Tibial nerve (tissue), 4 donors: ENCODE results near the gene MRTFA. TPM values are rescaled to one million over a fixed set of nuclear protein-coding genes. Genes with fewer than 3 reads are reported as not detected.
"Not testable (repeated sequence)": the region's sequence is repeated elsewhere in the genome, so short reads cannot be mapped to it uniquely, and the experiment has no call there.

Experiments
- DNase-seq, 2 donors: peaks; one replicate each; pipeline ENCODE4 v3.0.0-alpha.2; 2019; ENCODE audit warnings: low spot score in 2 of 2
- H3K27ac ChIP-seq, 4 donors: fragments of 200-600 bp; sonication (generic) in 3 of 4; one replicate each; pipeline ENCODE4 v1.5.1; 2017 to 2019; ENCODE audit warnings: mild to moderate bottlenecking in 1 of 4
- H3K27me3 ChIP-seq, 2 donors: fragments of 200-600 bp; sonication (generic) in 1 of 2; one replicate each; pipeline versions ENCODE4 v1.5.1 to v1.6.0; 2017 to 2019
- H3K36me3 ChIP-seq, 3 donors: fragments of 200-600 bp; sonication (generic); one replicate each; pipeline ENCODE4 v1.5.1; 2018 to 2019
- H3K4me1 ChIP-seq, 4 donors: fragments of 200-600 bp; sonication (generic) in 3 of 4; one replicate each; pipeline ENCODE4 v1.5.1; 2017 to 2019
- H3K4me3 ChIP-seq, 4 donors: fragments of 200-600 bp; sonication (generic) in 3 of 4; one replicate each; pipeline ENCODE4 v1.5.1; 2017 to 2019; ENCODE audit warnings: mild to moderate bottlenecking in 1 of 4, moderate library complexity in 1 of 4
- H3K9me3 ChIP-seq, 4 donors: fragments of 200-600 bp; sonication (generic) in 3 of 4; one replicate each; pipeline ENCODE4 v1.5.1; 2017 to 2019
- EP300 ChIP-seq, 2 donors: sonication (generic); formaldehyde crosslinking; IDR thresholded peaks; one replicate each; pipeline ENCODE4 v1.6.1; 2017; ENCODE audit warnings: antibody characterized with exemption in 2 of 2, mild to moderate bottlenecking in 1 of 2
- POLR2A ChIP-seq, 2 donors: fragments of 450-650 bp; IDR thresholded peaks; one replicate each; pipeline ENCODE4 v1.6.1; 2017; ENCODE audit warnings: antibody characterized with exemption in 2 of 2, mild to moderate bottlenecking in 2 of 2, moderate library complexity in 2 of 2
- WGBS, 2 donors: methylation state at CpG; one replicate each; pipeline ENCODE4 v1.1.5; 2018; 5-methylcytosine and 5-hydroxymethylcytosine counted together
- total RNA-seq, 4 donors: library from RNA; depleted of rRNA; stranded (reverse); fragments of >200 nt; gene quantifications; one replicate each; pipeline ENCODE4 v1.1.0, GENCODE V29; 2016
- TF ChIP-seq, protein P1 (sequence below), 5 experiments: fragments of 200-600 bp in 3 of 5; fragments of 450-650 bp in 2 of 5; sonication (generic) in 3 of 5; IDR thresholded peaks; one replicate each; pipeline ENCODE4 v1.5.1; 2016 to 2019; ENCODE audit warnings: antibody characterized with exemption in 5 of 5, mild to moderate bottlenecking in 3 of 5, moderate library complexity in 2 of 5

The MRTFA gene
- total RNA-seq, 4 donors from 2014 or later: 69.7 to 119 (median 104) TPM

DNA sequence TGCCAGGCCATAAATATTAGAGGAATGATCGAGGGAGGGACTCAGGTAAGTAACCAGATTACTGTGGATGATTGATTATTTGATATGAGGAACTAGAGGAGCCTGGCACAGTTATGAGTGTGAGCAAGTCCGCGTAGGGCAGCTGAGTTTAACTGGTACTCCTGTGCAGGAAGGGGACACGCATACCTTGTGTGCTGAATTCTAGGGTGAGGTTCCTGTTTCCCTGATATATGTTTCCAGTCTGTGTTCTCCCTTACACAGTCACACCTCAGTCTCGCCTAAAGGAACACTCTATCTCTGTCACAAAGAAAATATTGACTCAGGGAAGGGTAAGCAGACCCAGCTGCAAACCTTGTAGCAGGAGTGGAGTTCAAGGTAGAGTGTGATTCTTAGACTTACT is 248.8 kb downstream of the MRTFA start:
- no peaks in the 10 kb centered on the region for H3K9me3 ChIP-seq
- TF ChIP-seq POLR2A (IDR thresholded peaks at IDR 0.05): no peak
- TF ChIP-seq EP300 (IDR thresholded peaks at IDR 0.05): no peak
- TF ChIP-seq, protein P1, sequence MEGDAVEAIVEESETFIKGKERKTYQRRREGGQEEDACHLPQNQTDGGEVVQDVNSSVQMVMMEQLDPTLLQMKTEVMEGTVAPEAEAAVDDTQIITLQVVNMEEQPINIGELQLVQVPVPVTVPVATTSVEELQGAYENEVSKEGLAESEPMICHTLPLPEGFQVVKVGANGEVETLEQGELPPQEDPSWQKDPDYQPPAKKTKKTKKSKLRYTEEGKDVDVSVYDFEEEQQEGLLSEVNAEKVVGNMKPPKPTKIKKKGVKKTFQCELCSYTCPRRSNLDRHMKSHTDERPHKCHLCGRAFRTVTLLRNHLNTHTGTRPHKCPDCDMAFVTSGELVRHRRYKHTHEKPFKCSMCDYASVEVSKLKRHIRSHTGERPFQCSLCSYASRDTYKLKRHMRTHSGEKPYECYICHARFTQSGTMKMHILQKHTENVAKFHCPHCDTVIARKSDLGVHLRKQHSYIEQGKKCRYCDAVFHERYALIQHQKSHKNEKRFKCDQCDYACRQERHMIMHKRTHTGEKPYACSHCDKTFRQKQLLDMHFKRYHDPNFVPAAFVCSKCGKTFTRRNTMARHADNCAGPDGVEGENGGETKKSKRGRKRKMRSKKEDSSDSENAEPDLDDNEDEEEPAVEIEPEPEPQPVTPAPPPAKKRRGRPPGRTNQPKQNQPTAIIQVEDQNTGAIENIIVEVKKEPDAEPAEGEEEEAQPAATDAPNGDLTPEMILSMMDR (IDR thresholded peaks at IDR 0.05): no peak
- H3K27ac ChIP-seq: no peak overlapping the region
- no peak overlapping the region for H3K4me3 ChIP-seq
- no peaks in the 10 kb centered on the region for H3K36me3 ChIP-seq
- no peaks in the 10 kb centered on the region for H3K27me3 ChIP-seq
- H3K4me1 ChIP-seq: peaks cover 0 to 5% (median 0%) of the 10 kb centered on the region in 4 donors
- 87 to 92% methylated on average over 5 of the region's 5 CpGs for WGBS, 2 donors
- no peak for DNase-seq

DNA sequence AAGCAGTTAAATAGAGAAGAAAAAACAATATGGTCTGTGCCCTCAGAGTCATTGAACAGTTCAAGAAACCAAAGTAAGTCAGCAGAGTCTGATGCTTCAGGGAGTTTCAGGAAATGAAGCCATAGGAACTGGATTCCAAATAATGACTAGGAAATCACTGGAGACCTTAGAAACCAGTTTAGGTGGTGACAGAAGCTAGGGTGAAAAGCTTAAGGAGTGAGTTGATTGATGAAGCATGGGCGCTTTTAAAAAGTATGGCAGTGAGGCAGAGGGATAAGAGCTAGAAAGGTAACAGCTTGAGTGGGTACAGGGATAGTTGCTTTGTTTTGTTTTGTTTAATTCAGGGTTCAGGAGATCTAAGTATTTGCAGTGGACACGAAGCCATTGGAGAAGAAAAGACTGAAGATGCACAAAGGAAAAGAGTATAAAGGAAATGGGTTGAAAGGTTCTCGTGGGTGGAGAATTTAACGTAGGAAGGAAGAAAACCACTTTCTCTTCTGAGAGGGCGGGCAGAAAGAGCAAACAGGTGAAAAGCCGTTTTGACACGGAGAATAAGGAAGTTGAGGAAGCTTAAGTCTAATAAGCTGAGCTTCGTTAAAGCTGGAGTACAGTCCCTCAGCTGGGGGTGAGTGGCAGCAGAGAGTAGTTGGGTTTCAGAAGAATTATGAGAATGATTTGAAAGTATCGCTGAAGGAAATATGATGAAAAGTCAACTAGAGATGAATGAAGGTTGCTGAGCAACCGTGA is 251.3 kb downstream of the MRTFA start:
- Histone ChIP-seq H3K4me1 (peaks cover 0 to 5% (median 0%) of the 10 kb centered on the region in 4 donors), H3K4me3 (peak overlapping the region in 1 of 4 donors; percentile 0), H3K36me3 (peaks cover 0 to 4% (median 0%) of the 10 kb centered on the region in 3 donors), H3K9me3 (no peaks in the 10 kb centered on the region), H3K27ac (peak overlapping the region in 1 of 4 donors; percentile 8), H3K27me3 (no peaks in the 10 kb centered on the region)
- DNase-seq: no peak
- TF ChIP-seq, protein P1 (IDR thresholded peaks at IDR 0.05): no peak
- TF ChIP-seq EP300 (IDR thresholded peaks at IDR 0.05) (no peak), POLR2A (IDR thresholded peaks at IDR 0.05) (no peak)
- WGBS, 2 donors: 69 to 81% methylated on average over 10 of the region's 10 CpGs

DNA sequence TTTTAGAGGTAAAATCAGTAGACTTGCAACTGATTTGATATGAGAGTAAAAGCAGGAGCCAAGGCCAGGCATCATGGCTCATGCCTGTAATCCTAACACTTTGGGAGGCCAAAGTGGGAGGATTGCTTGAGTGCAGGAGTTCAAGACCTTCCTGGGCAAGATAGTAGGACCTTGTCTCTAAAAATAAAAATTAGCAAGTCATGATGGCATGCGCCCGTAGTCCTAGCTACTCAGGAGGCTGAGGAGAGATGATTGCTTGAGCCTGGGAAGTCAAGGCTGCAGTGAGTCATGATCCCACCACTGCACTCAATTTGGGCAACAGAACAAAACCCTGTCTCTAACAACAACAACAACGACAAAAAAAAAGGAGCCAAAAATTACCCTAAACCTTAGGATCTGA is 252.6 kb downstream of the MRTFA start:
- no peak for TF ChIP-seq POLR2A (IDR thresholded peaks at IDR 0.05)
- TF ChIP-seq EP300 (IDR thresholded peaks at IDR 0.05): no peak
- TF ChIP-seq, protein P1 (IDR thresholded peaks at IDR 0.05): no peak
- no peak for DNase-seq
- Histone ChIP-seq H3K27ac (no peak overlapping the region), H3K27me3 (no peaks in the 10 kb centered on the region), H3K4me3 (no peak overlapping the region), H3K9me3 (no peaks in the 10 kb centered on the region), H3K36me3 (peaks cover 0 to 4% (median 0%) of the 10 kb centered on the region in 3 donors), H3K4me1 (peaks cover 0 to 5% (median 0%) of the 10 kb centered on the region in 4 donors)
- WGBS, 2 donors: 75 to 80% methylated on average over 3 of the region's 3 CpGs

DNA sequence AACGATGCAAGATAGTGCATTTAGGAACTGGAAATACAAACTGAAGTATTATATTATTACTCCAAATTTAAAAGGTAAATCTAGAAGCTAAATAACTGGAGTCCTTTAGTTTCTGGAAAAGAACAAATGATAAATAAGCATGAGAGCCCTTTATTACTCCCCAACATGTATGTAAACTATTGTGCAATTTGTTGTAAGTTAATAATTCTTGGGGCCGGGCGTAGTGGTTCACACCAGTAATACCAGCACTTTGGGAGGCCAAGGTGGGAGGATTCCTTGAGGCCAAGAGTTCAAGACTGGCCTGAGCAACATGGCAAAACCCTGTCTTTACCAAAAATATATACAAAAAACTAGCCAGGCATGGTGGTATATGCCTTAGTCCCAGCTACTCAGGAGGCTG is 255.1 kb downstream of the MRTFA start:
- no peaks in the 10 kb centered on the region for H3K27me3 ChIP-seq
- H3K4me1 ChIP-seq: peaks cover 0 to 7% (median 0%) of the 10 kb centered on the region in 4 donors
- 96 to 97% methylated on average over 3 of the region's 3 CpGs for WGBS, 2 donors
- H3K27ac ChIP-seq: no peak overlapping the region
- H3K36me3 ChIP-seq: peaks cover 0 to 4% (median 0%) of the 10 kb centered on the region in 3 donors
- no peaks in the 10 kb centered on the region for H3K9me3 ChIP-seq
- TF ChIP-seq EP300 (IDR thresholded peaks at IDR 0.05) (no peak), POLR2A (IDR thresholded peaks at IDR 0.05) (no peak)
- TF ChIP-seq, protein P1 (IDR thresholded peaks at IDR 0.05): no peak
- DNase-seq: no peak
- no peak overlapping the region for H3K4me3 ChIP-seq

DNA sequence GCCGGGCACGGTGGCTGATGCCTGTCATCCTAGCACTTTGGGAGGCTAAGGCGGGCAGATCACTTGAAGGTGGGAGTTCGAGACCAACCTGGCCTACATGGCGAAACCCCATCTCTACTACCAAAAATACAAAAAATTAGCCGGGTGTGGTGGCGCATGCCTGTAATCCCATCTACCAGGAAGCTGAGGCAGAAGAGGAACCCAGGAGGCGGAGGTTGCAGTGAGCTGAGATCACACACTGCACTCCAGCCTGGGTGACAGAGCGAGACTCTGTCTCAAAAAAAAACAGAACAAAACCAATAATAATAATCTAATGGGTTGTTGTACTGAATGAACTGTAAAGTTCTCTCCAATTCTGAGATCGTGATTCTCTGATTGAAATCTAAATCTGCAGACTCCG is 258.1 kb downstream of the MRTFA start:
- H3K27me3 ChIP-seq, DNase-seq, H3K9me3 ChIP-seq, H3K4me3 ChIP-seq, H3K27ac ChIP-seq, H3K36me3 ChIP-seq, H3K4me1 ChIP-seq: not testable (repeated sequence)
- WGBS, 2 donors: 86 to 89% methylated on average over 11 of the region's 11 CpGs
